Measurements from ENCODE around the gene ZNF582.

- no peak for TF ChIP-seq CTCF (conservative IDR thresholded peaks at IDR 0.05 in 1 of 2, IDR thresholded peaks at IDR 0.05 in 1 of 2; ENCODE audit: extremely low read depth in 1 of 2, insufficient read depth in 1 of 2, low read depth in 1 of 2, low read length in 2 of 2)
- no peak for TF ChIP-seq EZH2 (IDR thresholded peaks at IDR 0.05; ENCODE audit: borderline replicate concordance, low read length)
Measured at GRCh38 chr19:56372281-56372680, 21.1 kb downstream of the ZNF582 start.

All from mammary epithelial cell (primary cell).